HL-60 (cell line): ENCODE measurements around the gene ANKRD28.

Source experiments
- CTCF ChIP-seq: IDR thresholded peaks from one replicate; pipeline ENCODE4 v1.5.1; 2011; ENCODE audit warnings: low read length, control low read depth, inconsistent platforms; ENCODE audit not compliant: insufficient read depth
- GABPA ChIP-seq: IDR thresholded peaks from 2 replicates; pipeline ENCODE4 v1.6.1; 2012; ENCODE audit warnings: low read depth
- REST ChIP-seq: IDR thresholded peaks from 2 replicates; pipeline ENCODE4 v1.6.1; 2012; ENCODE audit warnings: low read depth; ENCODE audit not compliant: insufficient replicate concordance
- SPI1 ChIP-seq: IDR thresholded peaks from 2 replicates; pipeline ENCODE4 v1.6.1; 2012; ENCODE audit warnings: low read depth, mild to moderate bottlenecking, borderline replicate concordance

DNA sequence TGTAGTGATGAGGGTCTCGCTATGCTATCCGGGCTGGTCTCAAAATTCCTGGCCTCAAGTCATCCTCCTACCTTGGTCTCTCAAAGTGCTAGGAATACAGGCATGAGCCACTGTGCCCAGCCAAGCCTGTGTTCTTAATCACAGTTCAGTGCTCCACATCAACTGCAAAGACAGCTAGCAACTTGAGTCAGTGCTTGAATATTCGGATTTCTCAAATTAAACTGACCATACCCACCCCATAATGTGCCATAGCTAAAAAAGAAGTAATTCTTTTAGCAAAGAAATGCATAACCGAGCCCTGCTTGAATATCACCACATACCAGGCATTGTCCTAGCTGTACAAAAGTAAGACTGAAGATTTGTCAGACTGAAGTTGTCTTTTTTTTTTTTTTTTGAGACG lies 107.0 kb downstream of the ANKRD28 start:
- TF ChIP-seq CTCF (no peak), REST (no peak), GABPA (no peak), SPI1 (no peak)
